Stomach (tissue), 4 donors: ENCODE results near the gene PIEZO2.

Experiments
- POLR2A ChIP-seq, 4 donors: fragments of 450-650 bp; IDR thresholded peaks; one replicate each; pipeline ENCODE4 v1.6.1; 2016; ENCODE audit warnings: antibody characterized with exemption in 4 of 4, control low read depth in 2 of 4, mild to moderate bottlenecking in 1 of 4, moderate library complexity in 1 of 4
- POLR2AphosphoS5 ChIP-seq, 3 donors: sonication (generic); formaldehyde crosslinking; IDR thresholded peaks; one replicate each; pipeline ENCODE4 v1.6.1; 2016; ENCODE audit warnings: antibody characterized with exemption in 3 of 3
- TF ChIP-seq, protein P1 (sequence below), 7 experiments: fragments of 450-650 bp in 4 of 7; fragments of 200-600 bp in 3 of 7; sonication (generic) in 3 of 7; IDR thresholded peaks; one replicate each; pipeline ENCODE4 v1.5.1; 2016 to 2019; ENCODE audit warnings: antibody characterized with exemption in 7 of 7, control low read depth in 2 of 7, mild to moderate bottlenecking in 1 of 7

DNA sequence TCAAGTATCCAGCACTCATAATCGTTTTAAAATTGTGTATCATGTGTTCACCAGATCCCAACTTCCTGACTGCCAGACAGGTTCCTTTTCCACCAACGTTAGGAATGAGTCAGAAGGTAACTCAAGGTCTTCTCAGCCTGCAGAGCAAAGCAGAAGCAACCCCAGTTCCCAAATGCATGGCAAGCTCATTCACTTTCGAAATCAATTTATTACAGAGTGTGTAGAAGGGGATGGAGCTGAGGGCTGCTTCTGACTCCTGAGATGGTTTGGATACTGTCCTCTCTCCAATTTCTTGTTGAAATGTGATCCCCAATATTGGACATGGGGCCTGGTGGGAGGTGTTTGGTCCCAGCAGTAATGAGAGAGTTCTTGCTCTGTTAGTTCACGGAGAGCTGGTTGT lies 114.5 kb downstream of the PIEZO2 start:
- TF ChIP-seq, protein P1, sequence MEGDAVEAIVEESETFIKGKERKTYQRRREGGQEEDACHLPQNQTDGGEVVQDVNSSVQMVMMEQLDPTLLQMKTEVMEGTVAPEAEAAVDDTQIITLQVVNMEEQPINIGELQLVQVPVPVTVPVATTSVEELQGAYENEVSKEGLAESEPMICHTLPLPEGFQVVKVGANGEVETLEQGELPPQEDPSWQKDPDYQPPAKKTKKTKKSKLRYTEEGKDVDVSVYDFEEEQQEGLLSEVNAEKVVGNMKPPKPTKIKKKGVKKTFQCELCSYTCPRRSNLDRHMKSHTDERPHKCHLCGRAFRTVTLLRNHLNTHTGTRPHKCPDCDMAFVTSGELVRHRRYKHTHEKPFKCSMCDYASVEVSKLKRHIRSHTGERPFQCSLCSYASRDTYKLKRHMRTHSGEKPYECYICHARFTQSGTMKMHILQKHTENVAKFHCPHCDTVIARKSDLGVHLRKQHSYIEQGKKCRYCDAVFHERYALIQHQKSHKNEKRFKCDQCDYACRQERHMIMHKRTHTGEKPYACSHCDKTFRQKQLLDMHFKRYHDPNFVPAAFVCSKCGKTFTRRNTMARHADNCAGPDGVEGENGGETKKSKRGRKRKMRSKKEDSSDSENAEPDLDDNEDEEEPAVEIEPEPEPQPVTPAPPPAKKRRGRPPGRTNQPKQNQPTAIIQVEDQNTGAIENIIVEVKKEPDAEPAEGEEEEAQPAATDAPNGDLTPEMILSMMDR (IDR thresholded peaks at IDR 0.05) = no peak
- TF ChIP-seq POLR2A (IDR thresholded peaks at IDR 0.05) = no peak
- TF ChIP-seq POLR2AphosphoS5 (IDR thresholded peaks at IDR 0.05) = no peak
